Nephron (organoid): ENCODE results near the gene FAM222A.

Experiments used
- H3K27ac Mint-ChIP-seq, 3 experiments: 2 replicates each; pipeline ENCODE4 v1.8.0; 2020; ENCODE audit warnings: mixed read lengths in 3 of 3, mild to moderate bottlenecking in 2 of 3, moderate library complexity in 1 of 3
- H3K27me3 Mint-ChIP-seq: 2 replicates; pipeline ENCODE4 v1.8.0; 2021; ENCODE audit warnings: low read depth, mild to moderate bottlenecking, moderate library complexity, mixed read lengths
- H3K36me3 Mint-ChIP-seq: 2 replicates; pipeline ENCODE4 v1.8.0; 2020; ENCODE audit warnings: low read depth, mixed read lengths
- H3K4me1 Mint-ChIP-seq: 2 replicates; pipeline ENCODE4 v1.8.0; 2020; ENCODE audit warnings: mixed read lengths
- H3K4me3 Mint-ChIP-seq, 3 experiments: 2 replicates each; pipeline ENCODE4 v1.8.0; 2020; ENCODE audit warnings: mild to moderate bottlenecking in 3 of 3, mixed read lengths in 3 of 3, moderate library complexity in 2 of 3
- H3K9me3 Mint-ChIP-seq: 2 replicates; pipeline ENCODE4 v1.8.0; 2020; ENCODE audit warnings: mixed read lengths
- CTCF ChIP-seq, 3 experiments: fragments of 200-600 bp; sonication (generic); IDR thresholded peaks; one replicate each; pipeline ENCODE4 v1.5.0; 2021; ENCODE audit warnings: antibody characterized with exemption in 3 of 3; ENCODE audit not compliant: unreplicated experiment in 3 of 3

FAM222A gene

GRCh38 chr12:109673884-109674283 is 39.7 kb upstream of the FAM222A start:
- Mint-ChIP-seq H3K9me3 (peaks cover 6% of the 10 kb centered on the region), H3K36me3 (no peaks in the 10 kb centered on the region), H3K27ac (no peak overlapping the region), H3K27me3 (peaks cover 31% of the 10 kb centered on the region), H3K4me1 (peaks cover 4% of the 10 kb centered on the region), H3K4me3 (no peak overlapping the region)
- TF ChIP-seq CTCF (IDR thresholded peaks at IDR 0.05; ENCODE audit: unreplicated experiment in 3 of 3), result no peak

- no peaks in the 10 kb centered on the region for H3K36me3 Mint-ChIP-seq
- no peak overlapping the region for H3K4me3 Mint-ChIP-seq
- peaks cover 26% of the 10 kb centered on the region for H3K27me3 Mint-ChIP-seq
- no peak overlapping the region for H3K27ac Mint-ChIP-seq
- no peak for TF ChIP-seq CTCF (IDR thresholded peaks at IDR 0.05; ENCODE audit: unreplicated experiment in 3 of 3)
- peaks cover 6% of the 10 kb centered on the region for H3K9me3 Mint-ChIP-seq
- H3K4me1 Mint-ChIP-seq, result peaks cover 6% of the 10 kb centered on the region
These were observed 38.2 kb upstream of the FAM222A start for GRCh38 chr12:109675411-109675810.

- no peaks in the 10 kb centered on the region for H3K36me3 Mint-ChIP-seq
- H3K9me3 Mint-ChIP-seq, result peaks cover 6% of the 10 kb centered on the region
- peaks cover 6% of the 10 kb centered on the region for H3K4me1 Mint-ChIP-seq
- no peak overlapping the region for H3K4me3 Mint-ChIP-seq
- H3K27ac Mint-ChIP-seq, result no peak overlapping the region
- no peak for TF ChIP-seq CTCF (IDR thresholded peaks at IDR 0.05; ENCODE audit: unreplicated experiment in 3 of 3)
- H3K27me3 Mint-ChIP-seq, result peaks cover 26% of the 10 kb centered on the region
These were observed 36.3 kb upstream of the FAM222A start for GRCh38 chr12:109677279-109677691.

- no peak overlapping the region for H3K27ac Mint-ChIP-seq
- H3K27me3 Mint-ChIP-seq, result peaks cover 34% of the 10 kb centered on the region
- H3K36me3 Mint-ChIP-seq, result no peaks in the 10 kb centered on the region
- peaks cover under 1% of the 10 kb centered on the region for H3K9me3 Mint-ChIP-seq
- no peak for TF ChIP-seq CTCF (IDR thresholded peaks at IDR 0.05; ENCODE audit: unreplicated experiment in 3 of 3)
- no peak overlapping the region for H3K4me3 Mint-ChIP-seq
- peaks cover 6% of the 10 kb centered on the region for H3K4me1 Mint-ChIP-seq
These were observed 34.9 kb upstream of the FAM222A start for GRCh38 chr12:109678719-109679118.

GRCh38 chr12:109679501-109680263 is 33.9 kb upstream of the FAM222A start:
- Mint-ChIP-seq H3K27me3 (peaks cover 34% of the 10 kb centered on the region), H3K4me3 (no peak overlapping the region), H3K4me1 (peaks cover 6% of the 10 kb centered on the region), H3K27ac (no peak overlapping the region), H3K9me3 (no peaks in the 10 kb centered on the region), H3K36me3 (no peaks in the 10 kb centered on the region)
- no peak for TF ChIP-seq CTCF (IDR thresholded peaks at IDR 0.05; ENCODE audit: unreplicated experiment in 3 of 3)
